Measurements from ENCODE around the gene MGAT4C.

DNA sequence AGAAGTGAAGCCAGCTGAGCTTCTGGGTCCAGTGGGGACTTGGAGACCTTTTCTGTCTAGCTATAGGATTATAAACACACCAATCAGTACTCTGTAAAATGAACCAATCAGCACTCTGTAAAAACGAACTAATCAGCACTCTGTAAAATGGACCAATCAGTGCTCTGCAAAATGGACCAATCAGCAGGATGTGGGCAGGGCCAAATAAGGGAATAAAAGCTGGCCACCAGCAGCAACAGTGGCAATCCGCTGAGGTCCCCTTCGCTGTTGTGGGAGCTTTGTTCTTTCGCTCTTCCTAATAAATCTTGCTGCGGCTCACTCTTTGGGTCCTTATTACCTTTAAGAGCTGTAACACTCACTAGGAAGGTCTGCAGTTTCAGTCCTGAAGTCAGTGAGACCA, 309.8 kb downstream of the MGAT4C start:
- TF ChIP-seq, protein P1, sequence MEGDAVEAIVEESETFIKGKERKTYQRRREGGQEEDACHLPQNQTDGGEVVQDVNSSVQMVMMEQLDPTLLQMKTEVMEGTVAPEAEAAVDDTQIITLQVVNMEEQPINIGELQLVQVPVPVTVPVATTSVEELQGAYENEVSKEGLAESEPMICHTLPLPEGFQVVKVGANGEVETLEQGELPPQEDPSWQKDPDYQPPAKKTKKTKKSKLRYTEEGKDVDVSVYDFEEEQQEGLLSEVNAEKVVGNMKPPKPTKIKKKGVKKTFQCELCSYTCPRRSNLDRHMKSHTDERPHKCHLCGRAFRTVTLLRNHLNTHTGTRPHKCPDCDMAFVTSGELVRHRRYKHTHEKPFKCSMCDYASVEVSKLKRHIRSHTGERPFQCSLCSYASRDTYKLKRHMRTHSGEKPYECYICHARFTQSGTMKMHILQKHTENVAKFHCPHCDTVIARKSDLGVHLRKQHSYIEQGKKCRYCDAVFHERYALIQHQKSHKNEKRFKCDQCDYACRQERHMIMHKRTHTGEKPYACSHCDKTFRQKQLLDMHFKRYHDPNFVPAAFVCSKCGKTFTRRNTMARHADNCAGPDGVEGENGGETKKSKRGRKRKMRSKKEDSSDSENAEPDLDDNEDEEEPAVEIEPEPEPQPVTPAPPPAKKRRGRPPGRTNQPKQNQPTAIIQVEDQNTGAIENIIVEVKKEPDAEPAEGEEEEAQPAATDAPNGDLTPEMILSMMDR (conservative IDR thresholded peaks at IDR 0.05; ENCODE audit: low read depth in 2 of 2) = no peak
- TF ChIP-seq POLR2AphosphoS5 (IDR thresholded peaks at IDR 0.05; ENCODE audit: low read depth) (no peak), EZH2 (IDR thresholded peaks at IDR 0.05; ENCODE audit: low read depth, unreplicated experiment) (no peak)

Data from GM23338 (cell line).